GM12873 (cell line): ENCODE results near the gene SALL4.

Source experiments
- TF ChIP-seq, protein P1 (sequence below): IDR thresholded peaks from 2 replicates; pipeline ENCODE4 v1.5.1; 2012; ENCODE audit warnings: low read depth, mild to moderate bottlenecking, moderate library complexity, low read length, control low read depth; ENCODE audit not compliant: insufficient read depth; ENCODE audit errors: missing control alignments

The SALL4 gene

DNA sequence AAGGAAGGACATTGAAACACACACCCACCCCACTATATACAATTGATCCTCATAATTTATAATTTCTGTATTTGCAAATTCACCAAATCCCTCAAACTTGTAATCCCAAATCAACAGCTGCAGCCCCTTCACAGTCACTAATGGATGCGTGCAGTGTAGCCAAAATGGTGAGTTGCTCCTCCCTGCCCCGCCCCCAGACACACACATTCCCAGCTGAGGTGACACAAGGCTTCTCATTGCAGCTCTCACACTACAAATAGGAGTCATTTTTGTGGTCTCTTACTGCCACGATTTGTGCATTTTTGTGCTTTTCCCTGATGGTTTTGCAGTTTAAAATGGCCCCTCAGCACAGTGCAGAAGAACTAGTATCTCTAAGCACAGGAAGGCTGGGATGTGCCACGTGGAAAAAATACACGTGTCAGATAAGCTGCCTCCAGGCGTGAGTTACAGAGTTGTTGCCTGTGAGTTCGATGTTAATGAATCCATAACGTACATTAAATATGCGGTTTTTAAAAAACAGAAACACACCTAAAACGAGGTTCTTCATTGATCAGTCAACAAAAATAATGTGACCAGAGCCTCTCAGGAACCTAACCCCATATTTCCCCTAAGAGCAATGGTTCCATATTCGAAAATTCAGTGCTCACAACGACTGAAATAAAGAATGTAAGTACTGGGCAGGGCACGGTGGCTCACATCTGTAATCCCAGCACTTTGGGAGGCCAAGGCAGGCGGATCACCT lies 42.4 kb downstream of the SALL4 start:
- TF ChIP-seq, protein P1, sequence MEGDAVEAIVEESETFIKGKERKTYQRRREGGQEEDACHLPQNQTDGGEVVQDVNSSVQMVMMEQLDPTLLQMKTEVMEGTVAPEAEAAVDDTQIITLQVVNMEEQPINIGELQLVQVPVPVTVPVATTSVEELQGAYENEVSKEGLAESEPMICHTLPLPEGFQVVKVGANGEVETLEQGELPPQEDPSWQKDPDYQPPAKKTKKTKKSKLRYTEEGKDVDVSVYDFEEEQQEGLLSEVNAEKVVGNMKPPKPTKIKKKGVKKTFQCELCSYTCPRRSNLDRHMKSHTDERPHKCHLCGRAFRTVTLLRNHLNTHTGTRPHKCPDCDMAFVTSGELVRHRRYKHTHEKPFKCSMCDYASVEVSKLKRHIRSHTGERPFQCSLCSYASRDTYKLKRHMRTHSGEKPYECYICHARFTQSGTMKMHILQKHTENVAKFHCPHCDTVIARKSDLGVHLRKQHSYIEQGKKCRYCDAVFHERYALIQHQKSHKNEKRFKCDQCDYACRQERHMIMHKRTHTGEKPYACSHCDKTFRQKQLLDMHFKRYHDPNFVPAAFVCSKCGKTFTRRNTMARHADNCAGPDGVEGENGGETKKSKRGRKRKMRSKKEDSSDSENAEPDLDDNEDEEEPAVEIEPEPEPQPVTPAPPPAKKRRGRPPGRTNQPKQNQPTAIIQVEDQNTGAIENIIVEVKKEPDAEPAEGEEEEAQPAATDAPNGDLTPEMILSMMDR, result no peak

DNA sequence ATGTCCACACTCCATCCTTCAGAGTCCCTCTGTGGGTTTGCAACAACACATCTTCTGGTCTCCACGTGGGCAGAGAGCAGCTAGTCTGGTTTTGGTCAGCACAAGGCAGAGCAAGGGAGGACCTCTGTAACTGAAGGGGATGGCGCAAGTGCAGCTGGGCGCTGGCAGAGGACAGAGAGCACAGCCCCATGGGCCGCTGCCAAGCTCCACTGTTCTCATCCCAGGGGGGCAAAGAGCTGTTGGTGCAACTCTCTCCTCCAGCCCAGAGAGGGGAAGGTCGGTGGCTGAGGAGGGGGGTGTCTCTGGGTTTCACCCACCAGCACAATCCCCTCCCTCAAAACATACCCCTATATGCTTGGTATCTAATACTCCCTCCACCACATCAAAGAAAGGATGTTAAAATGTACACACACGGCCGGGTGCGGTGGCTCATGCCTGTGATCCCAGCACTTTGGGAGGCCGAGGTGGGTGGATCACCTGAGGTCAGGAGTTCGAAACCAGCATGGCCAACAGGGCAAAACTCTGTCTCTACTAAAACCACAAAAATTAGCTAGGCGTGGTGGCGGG lies 43.3 kb downstream of the SALL4 start:
- TF ChIP-seq, protein P1, result no peak

DNA sequence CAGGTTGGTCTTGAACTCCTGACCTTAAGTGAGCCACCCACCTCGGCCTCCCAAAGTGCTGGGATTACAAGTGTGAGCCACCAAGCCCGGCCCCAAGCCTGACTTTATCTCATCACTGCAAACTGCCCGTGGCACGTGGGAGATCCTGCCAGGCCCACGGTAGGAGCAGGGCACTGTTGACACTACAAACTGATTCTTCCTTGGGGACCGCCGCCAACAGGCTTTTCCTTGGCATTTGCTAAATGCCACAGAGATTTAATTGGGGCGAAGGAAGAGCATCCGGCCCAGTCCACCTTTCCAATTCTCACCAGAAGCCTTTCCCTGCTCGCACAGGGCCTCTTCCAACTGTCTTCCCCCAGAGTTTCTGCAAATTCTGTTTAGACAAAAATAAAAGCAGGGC lies 45.1 kb downstream of the SALL4 start:
- TF ChIP-seq, protein P1, result no peak

DNA sequence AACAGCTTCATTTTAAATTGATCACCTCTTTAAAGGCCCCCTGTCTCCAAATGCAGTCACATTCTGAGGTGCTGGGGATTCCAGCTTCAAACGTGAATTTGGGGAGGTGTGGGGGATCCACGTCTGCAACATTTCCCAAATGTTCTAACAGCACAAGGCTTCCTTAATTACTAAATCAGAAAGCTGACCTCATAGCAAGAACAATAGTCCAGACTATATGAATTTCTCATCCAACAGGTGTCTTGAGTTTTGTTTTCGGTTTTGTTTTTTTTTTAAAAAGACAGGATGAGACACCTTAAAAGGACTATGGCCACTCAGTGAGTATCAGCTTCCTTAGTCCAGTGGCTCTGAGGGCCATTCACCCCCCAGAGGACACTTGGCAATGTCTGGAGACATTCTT lies 45.7 kb downstream of the SALL4 start:
- TF ChIP-seq, protein P1, result no peak

DNA sequence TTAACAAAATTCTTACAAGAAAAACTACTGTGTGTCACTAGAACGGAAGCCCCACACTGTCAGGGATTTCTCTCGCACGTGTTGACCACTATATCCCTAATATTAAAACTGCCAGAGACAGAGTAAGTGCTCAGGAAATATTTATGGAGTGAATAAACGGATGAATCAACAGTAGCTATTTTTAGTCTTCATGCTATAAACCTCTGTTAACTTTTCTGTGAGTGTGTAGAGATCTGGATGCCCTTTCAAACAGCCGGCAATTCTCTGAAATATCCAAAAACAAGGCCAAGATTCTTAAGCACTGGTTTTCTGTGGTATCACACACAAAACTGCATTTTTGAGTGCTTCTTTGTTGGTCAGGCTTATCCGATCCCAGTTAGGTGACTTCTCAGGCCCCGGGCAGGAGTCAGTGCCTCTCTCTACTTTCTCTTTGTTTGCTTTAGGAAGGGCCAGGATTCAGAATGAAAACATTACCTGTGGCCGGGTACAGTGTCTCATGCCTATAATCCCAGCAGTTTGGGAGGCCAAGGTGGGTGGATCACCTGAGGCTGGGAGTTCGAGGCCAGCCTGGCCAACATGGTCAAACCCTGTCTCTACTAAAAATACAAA lies 49.9 kb downstream of the SALL4 start:
- TF ChIP-seq, protein P1, result no peak

DNA sequence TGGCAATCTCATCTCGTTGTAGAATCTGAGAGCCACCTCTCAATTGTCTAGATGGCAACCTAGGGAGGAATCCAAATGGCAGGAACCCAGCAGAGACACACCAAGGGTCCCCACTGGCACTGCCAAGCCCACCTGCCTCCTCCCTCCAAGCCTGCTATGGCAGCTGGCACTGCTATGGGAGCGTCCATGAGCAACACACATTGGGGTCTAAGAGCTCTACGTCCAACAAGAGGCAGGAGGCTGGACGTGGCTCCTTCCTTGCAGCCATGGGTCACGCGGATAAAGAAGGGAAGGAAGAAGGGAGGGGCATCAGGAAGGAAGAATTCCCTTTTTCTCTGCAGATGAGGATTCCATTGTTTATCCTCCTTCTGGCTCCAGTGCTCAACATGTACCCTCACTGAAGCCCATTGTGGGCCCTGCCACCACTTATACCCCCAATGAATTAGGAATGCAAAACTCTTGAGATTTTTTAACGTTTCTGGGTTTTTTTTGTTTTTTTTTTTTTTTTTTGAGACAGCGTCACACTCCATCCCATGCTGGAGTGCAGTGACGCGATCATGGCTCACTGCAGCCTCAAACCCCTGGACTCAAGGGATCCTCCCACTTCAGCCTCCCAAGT lies 51.4 kb downstream of the SALL4 start:
- TF ChIP-seq, protein P1, result no peak
